Spleen (tissue), 11 donors: Measurements from ENCODE around the gene SLC13A3. TPM values are rescaled to one million over a fixed set of nuclear protein-coding genes. Genes with fewer than 3 reads are reported as not detected.

Experiments used
- DNase-seq: peaks from one replicate; pipeline ENCODE4 v3.0.0-alpha.2; 2020
- H3K27ac ChIP-seq, 8 donors: fragments of 200-600 bp; sonication (generic) in 7 of 8; 1 replicate in 4 of 8; 2 replicates in 4 of 8; pipeline versions ENCODE4 v1.5.0 to v1.8.0; 2016 to 2021; ENCODE audit warnings: inconsistent platforms in 4 of 8, mild to moderate bottlenecking in 4 of 8, moderate library complexity in 1 of 8
- H3K27me3 ChIP-seq, 7 donors: fragments of 200-600 bp; sonication (generic) in 6 of 7; replicated peaks in 1 of 7; 1 replicate in 4 of 7; 2 replicates in 3 of 7; pipeline versions ENCODE4 v1.5.0 to v1.8.0; 2016 to 2021; ENCODE audit warnings: inconsistent platforms in 3 of 7, mild to moderate bottlenecking in 1 of 7
- H3K36me3 ChIP-seq, 6 donors: fragments of 200-600 bp; sonication (generic) in 5 of 6; 1 replicate in 4 of 6; 2 replicates in 2 of 6; pipeline versions ENCODE4 v1.5.0 to v1.8.0; 2016 to 2021; ENCODE audit warnings: inconsistent platforms in 2 of 6
- H3K4me1 ChIP-seq, 6 donors: fragments of 200-600 bp; sonication (generic) in 5 of 6; 1 replicate in 3 of 6; 2 replicates in 3 of 6; pipeline versions ENCODE4 v1.5.0 to v1.8.0; 2016 to 2021; ENCODE audit warnings: inconsistent platforms in 3 of 6
- H3K4me3 ChIP-seq, 8 donors: fragments of 200-600 bp; sonication (generic) in 7 of 8; 1 replicate in 4 of 8; 2 replicates in 4 of 8; pipeline versions ENCODE4 v1.5.0 to v1.8.0; 2016 to 2021; ENCODE audit warnings: inconsistent platforms in 4 of 8, mild to moderate bottlenecking in 4 of 8, moderate library complexity in 2 of 8
- H3K9me3 ChIP-seq, 8 donors: fragments of 200-600 bp; sonication (generic) in 7 of 8; 1 replicate in 4 of 8; 2 replicates in 4 of 8; pipeline versions ENCODE4 v1.5.0 to v1.8.0; 2016 to 2021; ENCODE audit warnings: inconsistent platforms in 4 of 8
- CTCF ChIP-seq, 11 experiments: fragments of 200-600 bp in 7 of 11; fragments of 450-650 bp in 4 of 11; sonication (generic) in 4 of 11; IDR thresholded peaks in 8 of 11; conservative IDR thresholded peaks in 3 of 11; 1 replicate in 7 of 11; 2 replicates in 4 of 11; pipeline versions ENCODE4 v1.4.0 to v1.8.0; 2016 to 2021; ENCODE audit warnings: antibody characterized with exemption in 11 of 11, inconsistent platforms in 4 of 11, mild to moderate bottlenecking in 1 of 11
- POLR2A ChIP-seq, 3 donors: fragments of 450-650 bp; IDR thresholded peaks; one replicate each; pipeline ENCODE4 v1.5.1; 2017; ENCODE audit warnings: antibody characterized with exemption in 3 of 3, mild to moderate bottlenecking in 1 of 3
- POLR2AphosphoS5 ChIP-seq, 3 donors: sonication (generic); formaldehyde crosslinking; IDR thresholded peaks; one replicate each; pipeline ENCODE4 v1.5.1; 2017; ENCODE audit warnings: antibody characterized with exemption in 3 of 3
- WGBS, 5 donors: extraction: QIAGEN DNeasy Blood & Tissue Kit in 3 of 5; methylation state at CpG; one replicate each; pipeline versions ENCODE4 v1.1.5 to v1.1.7; 2013 to 2018; 5-methylcytosine and 5-hydroxymethylcytosine counted together
- intact Hi-C: fragments of 100-400 bp; cut with DNase I; formaldehyde crosslinking; loops from one replicate; pipeline ENCODE4 v1.15.0; 2023; ENCODE audit warnings: low total_unique reads
- polyA plus RNA-seq, 3 donors: library from polyadenylated mRNA; stranded (reverse); fragments of 200-250 nt; gene quantifications; one replicate each; pipeline ENCODE4 v1.2.1, GENCODE V29; 2013
- total RNA-seq, 7 donors: library from RNA; depleted of rRNA in 3 of 7; stranded (reverse); fragments of >200 nt in 3 of 7; fragmentation: NEBNext Ultra II Directional in 4 of 7; extraction: Animal tissue kit (Norgen Biotek cat#: 25700) in 4 of 7; gene quantifications; one replicate each; pipeline versions ENCODE4 v1.1.0 to v1.2.1, GENCODE V29; 2016 to 2021
- donor health status: healthy with polysubstance abuse.
- donor health status: DM: no; HTN: no; CAD: no; lungs with moderate emphysema.
- donor health status: DM: no; HTN: no; CAD: no.
- donor health status: Bipolar disorder and iron deficiency.
- donor health status: healthy.
- donor health status: DM: no; HTN: no; CAD: no.
- donor health status: DM: yes; HTN: yes; CAD: no.

The SLC13A3 gene
- total and polyA plus RNA-seq, 10 donors, result 0.16 to 1.7 (median 0.44) TPM; not detected in 1

GRCh38 chr20:46564241-46564957 is 86.9 kb downstream of the SLC13A3 start:
- Histone ChIP-seq H3K27ac (no peak overlapping the region), H3K27me3 (peaks cover 0 to 43% (median 5%) of the 10 kb centered on the region in 7 donors), H3K36me3 (no peaks in the 10 kb centered on the region), H3K9me3 (no peaks in the 10 kb centered on the region), H3K4me3 (no peak overlapping the region), H3K4me1 (peaks cover 0 to 28% (median 16%) of the 10 kb centered on the region in 6 donors)
- intact Hi-C loops, result no loop called here
- 64 to 86% (median 82%) methylated on average over 7 of the region's 7 CpGs for WGBS, 5 donors
- TF ChIP-seq POLR2AphosphoS5 (IDR thresholded peaks at IDR 0.05) (no peak), POLR2A (IDR thresholded peaks at IDR 0.05) (no peak), CTCF (IDR thresholded peaks at IDR 0.05 in 8 of 11, conservative IDR thresholded peaks at IDR 0.05 in 3 of 11) (no peak)
- DNase-seq, result no peak

GRCh38 chr20:46563860-46564221 is 87.4 kb downstream of the SLC13A3 start:
- Histone ChIP-seq H3K9me3 (no peaks in the 10 kb centered on the region), H3K27ac (no peak overlapping the region), H3K4me3 (no peak overlapping the region), H3K4me1 (peaks cover 0 to 23% (median 14%) of the 10 kb centered on the region in 6 donors), H3K36me3 (no peaks in the 10 kb centered on the region), H3K27me3 (peaks cover 0 to 39% (median 5%) of the 10 kb centered on the region in 7 donors)
- intact Hi-C loops, result no loop called here
- TF ChIP-seq POLR2AphosphoS5 (IDR thresholded peaks at IDR 0.05), result no peak
- TF ChIP-seq POLR2A (IDR thresholded peaks at IDR 0.05), result no peak
- WGBS, 5 donors, result 43 to 67% (median 62%) methylated on average over 2 of the region's 2 CpGs
- no peak for DNase-seq

DNA sequence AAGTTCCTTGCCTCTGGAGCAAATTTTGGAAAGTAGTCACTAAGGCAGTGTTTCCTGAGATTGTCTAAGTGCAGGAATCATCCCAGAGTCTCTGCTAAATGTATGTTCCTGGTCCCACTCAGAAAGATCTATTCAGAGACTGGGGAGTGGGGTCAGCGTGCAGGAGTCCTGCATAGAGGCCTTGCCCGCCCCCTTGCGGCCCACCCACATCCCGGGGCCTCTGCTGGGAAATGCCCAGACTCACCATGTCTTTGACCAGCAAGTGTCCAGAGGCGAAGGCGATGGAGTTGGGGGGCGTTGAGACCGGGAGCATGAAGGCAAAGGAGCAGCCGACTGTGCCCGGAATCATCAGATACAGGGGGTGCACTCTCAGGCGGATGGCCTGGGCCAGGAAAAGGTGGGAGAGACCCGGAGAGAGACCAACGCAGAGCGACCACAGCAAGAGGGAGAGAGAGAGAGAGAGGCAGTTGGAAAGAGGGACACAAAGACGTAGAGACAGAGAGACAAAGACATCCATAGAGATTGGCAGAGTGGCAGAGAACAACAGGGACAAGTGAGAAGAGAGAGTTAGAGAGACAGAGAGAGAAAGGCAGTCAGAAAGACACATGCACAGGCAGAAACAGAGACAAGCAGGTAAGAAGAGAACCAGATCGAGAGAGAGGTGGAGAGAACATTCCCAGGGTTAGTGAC is 87.9 kb downstream of the SLC13A3 start:
- H3K9me3 ChIP-seq, result no peaks in the 10 kb centered on the region
- TF ChIP-seq CTCF (IDR thresholded peaks at IDR 0.05 in 8 of 11, conservative IDR thresholded peaks at IDR 0.05 in 3 of 11), result no peak
- TF ChIP-seq POLR2A (IDR thresholded peaks at IDR 0.05), result no peak
- H3K27me3 ChIP-seq, result peaks cover 0 to 35% (median 5%) of the 10 kb centered on the region in 7 donors
- peak overlapping the region in 5 of 8 donors; percentile 33 to 73 (median 47) for H3K27ac ChIP-seq
- H3K36me3 ChIP-seq, result no peaks in the 10 kb centered on the region
- 85 to 92% (median 88%) methylated on average over 15 to 16 of the region's 16 CpGs for WGBS, 5 donors
- peaks cover 0 to 18% (median 11%) of the 10 kb centered on the region in 6 donors for H3K4me1 ChIP-seq
- peak overlapping the region in 1 of 8 donors; percentile 54 for H3K4me3 ChIP-seq
- no peak for DNase-seq
- intact Hi-C loops, result no loop called here

GRCh38 chr20:46562373-46563169 is 88.7 kb downstream of the SLC13A3 start:
- TF ChIP-seq POLR2AphosphoS5 (IDR thresholded peaks at IDR 0.05) (no peak), CTCF (IDR thresholded peaks at IDR 0.05 in 8 of 11, conservative IDR thresholded peaks at IDR 0.05 in 3 of 11) (peak; percentile 71 to 92 (median 85))
- 22 to 26% (median 24%) methylated on average over 18 to 19 of the region's 19 CpGs for WGBS, 5 donors
- Histone ChIP-seq H3K36me3 (no peaks in the 10 kb centered on the region), H3K27ac (peak overlapping the region in 5 of 8 donors; percentile 33 to 73 (median 47)), H3K9me3 (no peaks in the 10 kb centered on the region), H3K27me3 (peaks cover 0 to 35% (median 5%) of the 10 kb centered on the region in 7 donors), H3K4me3 (peak overlapping the region in 6 of 8 donors; percentile 10 to 54 (median 24)), H3K4me1 (peaks cover 0 to 18% (median 11%) of the 10 kb centered on the region in 6 donors)
- DNase-seq, result no peak
- intact Hi-C loops, result no loop called here
